GM21515 (cell line): Measurements from ENCODE around the gene XAF1.
"Not testable (repeated sequence)": the region's sequence is repeated elsewhere in the genome, so short reads cannot be mapped to it uniquely, and the experiment has no call there.

Experiments used
- ATAC-seq: cut with Tn5 transposase; IDR thresholded peaks from one replicate; pipeline ENCODE4 v1.9.1; 2021; ENCODE audit not compliant: unreplicated experiment

Gene XAF1

GRCh38 chr17:6797718-6798351 is 42.0 kb downstream of the XAF1 start:
- no peak for ATAC-seq

GRCh38 chr17:6799738-6800137 is 43.9 kb downstream of the XAF1 start:
- ATAC-seq = no peak

DNA sequence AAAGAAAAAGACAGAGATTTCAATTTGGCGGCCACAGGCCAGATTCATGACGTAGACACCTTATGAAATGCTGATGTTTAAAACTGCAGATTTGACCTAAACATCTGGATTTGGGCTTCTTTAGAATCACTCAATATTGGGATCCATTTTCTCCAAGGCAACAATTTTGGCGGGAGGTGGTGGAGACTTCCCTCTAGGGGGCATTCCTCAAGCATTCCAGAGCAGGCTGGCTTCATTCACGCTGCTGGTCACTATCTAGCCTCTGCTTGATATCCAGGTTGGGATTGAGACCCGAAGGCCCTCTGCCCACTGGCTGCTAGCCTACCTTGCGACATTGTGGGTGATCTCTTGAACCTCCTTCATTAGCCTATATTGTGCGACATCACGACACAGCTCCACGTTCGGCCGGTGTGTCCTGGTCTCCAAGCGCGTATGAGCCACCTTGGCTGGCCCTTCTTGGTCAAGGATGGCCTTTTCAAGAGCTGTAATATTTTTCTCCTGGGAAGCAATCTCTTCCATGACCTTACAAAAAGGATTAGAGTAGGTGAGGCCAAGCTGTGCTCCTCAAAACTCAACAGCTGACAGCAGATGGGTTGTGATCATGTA is 44.7 kb downstream of the XAF1 start:
- ATAC-seq = no peak

GRCh38 chr17:6811510-6811909 is 55.7 kb downstream of the XAF1 start:
- no peak for ATAC-seq

- no peak for ATAC-seq
Observed at GRCh38 chr17:6812295-6812694, 56.4 kb downstream of the XAF1 start.

DNA sequence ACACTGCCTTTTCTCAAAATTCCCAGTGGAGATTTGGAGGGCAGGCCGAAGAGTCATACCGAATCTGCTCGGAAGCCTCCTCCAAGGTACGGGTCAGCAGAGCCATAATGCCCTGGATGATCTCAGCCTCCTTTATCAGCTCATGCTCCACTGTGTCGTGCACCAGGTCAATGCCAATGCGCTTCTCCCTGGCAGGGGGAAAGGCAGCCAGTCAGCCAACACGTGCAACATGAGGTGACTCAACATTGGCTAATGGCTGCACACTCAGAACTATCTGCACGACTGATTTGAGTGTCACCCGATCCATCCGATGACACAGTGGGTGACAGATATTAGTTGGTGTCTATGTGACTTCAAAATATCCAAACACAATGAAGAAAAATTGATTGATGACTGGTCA is 59.9 kb downstream of the XAF1 start:
- no peak for ATAC-seq

GRCh38 chr17:6816368-6816767 is 60.5 kb downstream of the XAF1 start:
- not testable (repeated sequence) for ATAC-seq

DNA sequence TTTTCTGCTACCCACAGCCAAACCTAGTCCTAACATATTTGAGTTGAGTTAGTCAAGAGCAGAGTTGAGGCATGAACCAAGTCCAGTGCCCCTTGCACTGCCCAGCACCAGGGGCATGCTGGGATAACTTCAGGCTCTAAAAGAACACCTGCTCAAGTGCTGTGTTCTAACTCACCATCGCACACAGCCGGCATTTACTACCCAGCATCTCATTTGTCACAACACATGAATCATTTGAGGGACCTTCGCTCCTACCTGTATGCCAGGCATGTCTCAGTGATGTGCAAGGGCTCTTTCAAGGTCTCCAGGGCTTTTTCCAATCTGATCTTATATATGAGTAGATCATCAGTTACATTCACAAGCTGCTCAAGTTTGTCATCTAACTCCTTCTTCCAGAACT is 63.1 kb downstream of the XAF1 start:
- no peak for ATAC-seq

DNA sequence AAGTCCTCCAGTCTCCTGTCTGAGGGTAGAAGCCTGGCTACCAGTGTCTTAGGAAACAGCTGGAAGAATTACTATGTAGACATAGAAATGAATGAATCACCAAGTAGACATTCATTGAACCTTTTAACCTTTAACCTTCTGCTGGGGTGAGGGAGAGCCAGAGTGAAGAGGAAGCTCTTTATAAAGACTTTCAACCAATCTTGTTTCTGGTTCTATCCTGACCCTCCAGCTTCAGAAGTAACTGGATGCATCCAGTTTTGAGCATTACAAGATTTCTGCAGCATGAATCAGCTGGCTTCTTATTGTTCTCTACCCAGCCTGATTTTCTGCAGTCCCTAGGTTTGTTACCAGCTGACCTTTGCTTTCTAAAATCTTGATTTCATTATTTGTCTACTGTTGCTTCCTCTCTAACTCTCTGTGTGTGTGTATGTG is 67.2 kb downstream of the XAF1 start:
- ATAC-seq = no peak
